ENCODE results near the gene PLSCR5.

DNA sequence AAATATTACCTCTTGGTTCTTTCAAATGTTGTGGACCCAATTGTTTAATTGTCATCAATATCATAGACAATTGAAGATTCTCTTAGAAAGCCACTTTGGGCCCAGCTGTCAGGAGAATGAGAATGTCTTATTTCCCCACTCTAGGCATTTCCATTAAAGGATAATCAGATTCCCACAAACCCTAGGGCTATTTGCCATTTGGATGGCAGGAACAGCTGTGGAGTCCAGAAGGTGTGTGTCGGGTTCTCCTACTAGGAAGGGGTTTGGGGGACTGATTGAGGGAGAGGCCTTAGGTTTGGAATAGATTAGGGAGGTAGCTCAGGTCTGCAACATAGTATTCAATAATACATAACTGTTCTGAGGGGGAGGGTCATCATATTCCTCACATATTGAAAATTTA lies 35.2 kb upstream of the PLSCR5 start:
- no peak for TF ChIP-seq POLR2A (IDR thresholded peaks at IDR 0.05)
- TF ChIP-seq, protein P1, sequence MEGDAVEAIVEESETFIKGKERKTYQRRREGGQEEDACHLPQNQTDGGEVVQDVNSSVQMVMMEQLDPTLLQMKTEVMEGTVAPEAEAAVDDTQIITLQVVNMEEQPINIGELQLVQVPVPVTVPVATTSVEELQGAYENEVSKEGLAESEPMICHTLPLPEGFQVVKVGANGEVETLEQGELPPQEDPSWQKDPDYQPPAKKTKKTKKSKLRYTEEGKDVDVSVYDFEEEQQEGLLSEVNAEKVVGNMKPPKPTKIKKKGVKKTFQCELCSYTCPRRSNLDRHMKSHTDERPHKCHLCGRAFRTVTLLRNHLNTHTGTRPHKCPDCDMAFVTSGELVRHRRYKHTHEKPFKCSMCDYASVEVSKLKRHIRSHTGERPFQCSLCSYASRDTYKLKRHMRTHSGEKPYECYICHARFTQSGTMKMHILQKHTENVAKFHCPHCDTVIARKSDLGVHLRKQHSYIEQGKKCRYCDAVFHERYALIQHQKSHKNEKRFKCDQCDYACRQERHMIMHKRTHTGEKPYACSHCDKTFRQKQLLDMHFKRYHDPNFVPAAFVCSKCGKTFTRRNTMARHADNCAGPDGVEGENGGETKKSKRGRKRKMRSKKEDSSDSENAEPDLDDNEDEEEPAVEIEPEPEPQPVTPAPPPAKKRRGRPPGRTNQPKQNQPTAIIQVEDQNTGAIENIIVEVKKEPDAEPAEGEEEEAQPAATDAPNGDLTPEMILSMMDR (IDR thresholded peaks at IDR 0.05): no peak
